Lower lobe of right lung (tissue), 2 donors: Measurements from ENCODE around the gene PRKAR1B. TPM values are rescaled to one million over a fixed set of nuclear protein-coding genes. Genes with fewer than 3 reads are reported as not detected.

ENCODE experiments used
- ATAC-seq, 2 donors: fragments of 200-7000 bp; cut with Tn5 transposase; one replicate each; pipeline ENCODE4 v1.9.1; 2020 to 2022; ENCODE audit warnings: mild to moderate bottlenecking in 2 of 2, moderate library complexity in 2 of 2
- DNase-seq: peaks from one replicate; pipeline ENCODE4 v3.0.0-alpha.2; 2020
- H3K27ac ChIP-seq: fragments of 200-600 bp; one replicate; pipeline ENCODE4 v1.8.0; 2022
- H3K27me3 ChIP-seq: fragments of 200-600 bp; one replicate; pipeline ENCODE4 v1.8.0; 2022; ENCODE audit warnings: low read depth
- H3K36me3 ChIP-seq: fragments of 200-600 bp; one replicate; pipeline ENCODE4 v1.8.0; 2022; ENCODE audit warnings: mild to moderate bottlenecking
- H3K4me1 ChIP-seq: fragments of 200-600 bp; one replicate; pipeline ENCODE4 v1.8.0; 2022
- H3K4me3 ChIP-seq: fragments of 200-600 bp; one replicate; pipeline ENCODE4 v1.8.0; 2022; ENCODE audit warnings: mild to moderate bottlenecking
- H3K9me3 ChIP-seq: fragments of 200-600 bp; one replicate; pipeline ENCODE4 v1.8.0; 2022
- intact Hi-C: fragments of 100-400 bp; cut with DNase I; formaldehyde crosslinking; loops from one replicate; pipeline ENCODE4 v1.11.0; 2022
- total RNA-seq: library from RNA; stranded (reverse); fragmentation: NEBNext Ultra II Directional; extraction: Animal tissue kit (Norgen Biotek cat#: 25700); gene quantifications from one replicate; pipeline ENCODE4 v1.2.1, GENCODE V29; 2021
- TF ChIP-seq, protein P1 (sequence below): fragments of 200-600 bp; IDR thresholded peaks from one replicate; pipeline ENCODE4 v1.8.0; 2022; ENCODE audit warnings: antibody characterized with exemption, mild to moderate bottlenecking
- donor health status: DM: no; HTN: yes; CAD: no; lungs with severe emphysema.

Gene PRKAR1B
- total RNA-seq, 1 donor from 2014 or later: 16.8 TPM

GRCh38 chr7:738723-739454 is 11.8 kb upstream of the PRKAR1B start:
- DNase-seq (peak; percentile 17), ATAC-seq (peak in 1 of 2 donors; percentile 15)
- TF ChIP-seq, protein P1, sequence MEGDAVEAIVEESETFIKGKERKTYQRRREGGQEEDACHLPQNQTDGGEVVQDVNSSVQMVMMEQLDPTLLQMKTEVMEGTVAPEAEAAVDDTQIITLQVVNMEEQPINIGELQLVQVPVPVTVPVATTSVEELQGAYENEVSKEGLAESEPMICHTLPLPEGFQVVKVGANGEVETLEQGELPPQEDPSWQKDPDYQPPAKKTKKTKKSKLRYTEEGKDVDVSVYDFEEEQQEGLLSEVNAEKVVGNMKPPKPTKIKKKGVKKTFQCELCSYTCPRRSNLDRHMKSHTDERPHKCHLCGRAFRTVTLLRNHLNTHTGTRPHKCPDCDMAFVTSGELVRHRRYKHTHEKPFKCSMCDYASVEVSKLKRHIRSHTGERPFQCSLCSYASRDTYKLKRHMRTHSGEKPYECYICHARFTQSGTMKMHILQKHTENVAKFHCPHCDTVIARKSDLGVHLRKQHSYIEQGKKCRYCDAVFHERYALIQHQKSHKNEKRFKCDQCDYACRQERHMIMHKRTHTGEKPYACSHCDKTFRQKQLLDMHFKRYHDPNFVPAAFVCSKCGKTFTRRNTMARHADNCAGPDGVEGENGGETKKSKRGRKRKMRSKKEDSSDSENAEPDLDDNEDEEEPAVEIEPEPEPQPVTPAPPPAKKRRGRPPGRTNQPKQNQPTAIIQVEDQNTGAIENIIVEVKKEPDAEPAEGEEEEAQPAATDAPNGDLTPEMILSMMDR: no peak
- no peak overlapping the region for H3K27ac ChIP-seq
- peaks cover 10% of the 10 kb centered on the region for H3K9me3 ChIP-seq
- no peaks in the 10 kb centered on the region for H3K4me1 ChIP-seq
- no peak overlapping the region for H3K4me3 ChIP-seq
- H3K36me3 ChIP-seq: peaks cover 29% of the 10 kb centered on the region
- intact Hi-C loops: no loop called here
- H3K27me3 ChIP-seq: no peaks in the 10 kb centered on the region

GRCh38 chr7:738241-738640 is 11.2 kb upstream of the PRKAR1B start:
- Histone ChIP-seq H3K27ac (no peak overlapping the region), H3K4me1 (no peaks in the 10 kb centered on the region), H3K36me3 (peaks cover 32% of the 10 kb centered on the region), H3K9me3 (peaks cover 12% of the 10 kb centered on the region), H3K4me3 (no peak overlapping the region), H3K27me3 (no peaks in the 10 kb centered on the region)
- no peak for DNase-seq
- no peak for ATAC-seq
- intact Hi-C loops: no loop called here
- TF ChIP-seq, protein P1: no peak

DNA sequence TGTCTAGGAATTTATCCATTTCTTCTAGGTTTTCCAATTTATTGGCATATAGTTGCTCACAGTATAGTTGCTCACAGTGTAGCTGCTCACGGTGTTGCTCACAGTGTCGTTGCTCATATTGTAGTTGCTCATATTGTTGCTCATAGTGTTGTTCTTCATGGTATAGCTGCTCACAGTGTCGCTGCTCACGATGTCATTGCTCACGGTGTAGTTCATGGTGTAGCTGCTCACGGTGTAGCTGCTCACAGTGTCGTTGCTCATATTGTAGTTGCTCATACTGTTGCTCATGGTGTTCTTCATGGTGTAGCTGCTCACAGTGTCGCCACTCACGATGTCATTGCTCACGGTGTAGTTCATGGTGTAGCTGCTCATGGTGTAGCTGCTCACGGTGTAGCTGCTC is 7.7 kb upstream of the PRKAR1B start:
- TF ChIP-seq, protein P1: no peak
- peaks cover 33% of the 10 kb centered on the region for H3K36me3 ChIP-seq
- DNase-seq (no peak), ATAC-seq (no peak)
- intact Hi-C loops: no loop called here
- H3K27me3 ChIP-seq: no peaks in the 10 kb centered on the region
- H3K4me1 ChIP-seq: no peaks in the 10 kb centered on the region
- H3K4me3 ChIP-seq: no peak overlapping the region
- H3K27ac ChIP-seq: no peak overlapping the region
- peaks cover 12% of the 10 kb centered on the region for H3K9me3 ChIP-seq

GRCh38 chr7:734214-734613 is 7.1 kb upstream of the PRKAR1B start:
- H3K36me3 ChIP-seq: peaks cover 37% of the 10 kb centered on the region
- no peak overlapping the region for H3K4me3 ChIP-seq
- intact Hi-C loops: no loop called here
- no peaks in the 10 kb centered on the region for H3K27me3 ChIP-seq
- TF ChIP-seq, protein P1: no peak
- no peak overlapping the region for H3K27ac ChIP-seq
- peaks cover 12% of the 10 kb centered on the region for H3K9me3 ChIP-seq
- H3K4me1 ChIP-seq: no peaks in the 10 kb centered on the region
- no peak for ATAC-seq
- DNase-seq: no peak

- peaks cover 12% of the 10 kb centered on the region for H3K9me3 ChIP-seq
- no peaks in the 10 kb centered on the region for H3K27me3 ChIP-seq
- ATAC-seq: no peak
- H3K27ac ChIP-seq: no peak overlapping the region
- no peak overlapping the region for H3K4me3 ChIP-seq
- TF ChIP-seq, protein P1: no peak
- peaks cover 34% of the 10 kb centered on the region for H3K36me3 ChIP-seq
- DNase-seq: no peak
- intact Hi-C loops: no loop called here
- H3K4me1 ChIP-seq: peaks cover 12% of the 10 kb centered on the region
These were observed 5.5 kb upstream of the PRKAR1B start for GRCh38 chr7:732556-732955.
